PFSK-1 (cell line): ENCODE data around the gene BMP7.

ENCODE experiments used
- FOXP2 ChIP-seq: optimal IDR thresholded peaks from 2 replicates; pipeline ENCODE3; 2011; ENCODE audit warnings: borderline replicate concordance, control low read depth, inconsistent platforms; ENCODE audit not compliant: insufficient read depth; ENCODE audit errors: extremely low read length, extremely low read depth
- POLR2AphosphoS5 ChIP-seq: IDR thresholded peaks from 2 replicates; pipeline ENCODE4 v1.6.1; 2012; ENCODE audit warnings: low read depth, mild to moderate bottlenecking, control low read depth, low read length, moderate library complexity
- REST ChIP-seq, 2 experiments: IDR thresholded peaks; 2 replicates each; pipeline versions ENCODE4 v1.6.1 to v1.8.0; 2011 to 2012; ENCODE audit warnings: low read depth in 2 of 2, low read length in 2 of 2, control low read depth in 1 of 2, inconsistent platforms in 1 of 2, mild to moderate bottlenecking in 1 of 2, moderate library complexity in 1 of 2; ENCODE audit not compliant: insufficient read depth in 1 of 2
- SIN3A ChIP-seq: IDR thresholded peaks from 2 replicates; pipeline ENCODE4 v1.6.1; 2012; ENCODE audit warnings: mild to moderate bottlenecking, low read length, moderate library complexity, borderline replicate concordance; ENCODE audit not compliant: insufficient read depth
- TAF1 ChIP-seq: IDR thresholded peaks from 2 replicates; pipeline ENCODE4 v1.6.1; 2012; ENCODE audit warnings: low read length, control low read depth, borderline replicate concordance; ENCODE audit not compliant: insufficient read depth

BMP7 gene

DNA sequence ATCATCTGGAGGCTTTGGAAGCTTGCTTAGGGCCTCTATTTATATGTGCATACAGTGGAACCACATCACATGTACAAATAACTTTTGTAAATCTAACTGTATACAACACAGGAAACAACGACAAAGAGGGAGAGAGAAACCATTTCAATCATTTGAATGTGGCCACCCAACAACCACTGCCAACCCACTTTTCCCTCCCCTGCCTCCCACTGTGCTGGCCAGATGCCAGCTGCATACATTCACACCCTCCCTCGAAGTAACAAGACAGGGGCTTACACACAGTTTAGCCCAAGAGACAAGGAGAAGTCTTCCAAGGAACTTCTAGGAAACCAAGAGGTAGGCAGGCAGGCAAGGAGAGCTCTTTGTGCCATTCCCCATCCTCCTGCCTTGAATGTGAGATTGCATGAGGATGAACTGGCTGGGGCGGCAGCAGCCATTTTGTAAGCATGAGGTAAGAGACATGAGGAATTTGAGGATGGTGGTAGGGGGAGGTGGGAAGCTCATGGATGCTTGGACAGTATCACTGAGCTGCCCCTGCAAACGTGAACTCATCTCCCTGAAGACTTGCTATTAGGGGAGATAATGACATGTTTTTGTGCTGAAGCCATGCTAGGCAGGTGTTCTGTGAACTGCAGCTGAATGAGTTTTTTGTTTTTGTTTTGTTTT, 18.2 kb downstream of the BMP7 start:
- TF ChIP-seq REST (IDR thresholded peaks at IDR 0.05; ENCODE audit: insufficient read depth in 1 of 2, low read depth in 2 of 2, low read length in 2 of 2) (no peak), FOXP2 (no peak), POLR2AphosphoS5 (no peak)

DNA sequence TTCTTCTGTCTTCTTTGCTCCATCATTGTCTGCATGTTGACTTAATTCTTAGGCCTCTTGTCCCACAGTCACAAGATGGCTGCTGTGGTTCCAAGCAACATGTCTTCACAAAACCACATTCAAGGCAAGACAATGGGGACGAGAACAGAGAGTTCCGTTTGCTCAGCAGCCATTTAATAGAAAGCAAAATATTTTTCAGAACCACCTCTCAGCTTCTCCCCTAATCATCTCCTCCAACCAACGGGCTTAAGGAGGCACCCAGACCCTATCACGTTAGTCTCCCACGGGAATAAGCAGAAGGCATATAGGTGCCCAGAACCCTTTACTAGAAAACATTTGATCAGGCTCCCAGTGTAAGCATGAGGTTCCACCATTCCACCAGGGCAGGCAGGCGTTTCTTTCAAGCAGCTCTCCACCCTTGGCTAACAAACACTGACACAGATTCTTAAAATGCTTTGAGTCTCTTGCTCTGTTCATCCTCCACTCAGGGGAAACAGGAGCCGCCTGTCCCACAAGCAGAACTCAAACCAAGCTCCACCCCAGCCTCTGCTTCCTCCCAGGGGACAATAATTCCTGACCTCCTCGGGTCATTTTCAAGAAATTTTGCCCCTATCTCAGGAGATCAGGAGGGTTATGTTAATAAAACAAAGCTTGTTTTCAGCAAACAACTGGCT, 19.0 kb downstream of the BMP7 start:
- no peak for TF ChIP-seq FOXP2
- no peak for TF ChIP-seq REST (IDR thresholded peaks at IDR 0.05; ENCODE audit: insufficient read depth in 1 of 2, low read depth in 2 of 2, low read length in 2 of 2)
- no peak for TF ChIP-seq TAF1
- TF ChIP-seq POLR2AphosphoS5: no peak
- no peak for TF ChIP-seq SIN3A

DNA sequence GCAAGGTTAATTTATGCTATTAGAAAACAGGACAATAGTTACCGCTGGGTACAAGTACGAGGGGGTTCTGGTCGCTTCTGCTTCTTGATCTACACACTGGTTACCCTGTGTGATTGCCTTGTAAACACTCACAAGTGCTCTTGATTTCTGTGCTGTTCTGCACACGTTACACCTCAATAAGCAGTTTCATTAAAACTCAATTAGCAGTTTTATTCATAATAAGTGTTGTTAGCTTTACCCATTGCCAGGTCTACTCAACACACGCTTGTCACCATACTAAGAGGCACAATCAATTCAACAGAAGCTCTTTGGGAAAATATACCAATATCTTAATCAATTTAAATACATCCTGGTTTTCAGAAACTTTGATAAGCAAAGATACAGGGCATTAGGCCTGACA, 20.4 kb downstream of the BMP7 start:
- TF ChIP-seq POLR2AphosphoS5: no peak
- no peak for TF ChIP-seq SIN3A
- TF ChIP-seq TAF1: no peak
- TF ChIP-seq FOXP2: no peak
- no peak for TF ChIP-seq REST (IDR thresholded peaks at IDR 0.05; ENCODE audit: insufficient read depth in 1 of 2, low read depth in 2 of 2, low read length in 2 of 2)

- TF ChIP-seq FOXP2: no peak
- TF ChIP-seq TAF1: no peak
- TF ChIP-seq REST (IDR thresholded peaks at IDR 0.05; ENCODE audit: insufficient read depth in 1 of 2, low read depth in 2 of 2, low read length in 2 of 2): no peak
- no peak for TF ChIP-seq POLR2AphosphoS5
- TF ChIP-seq SIN3A: no peak
Observed at GRCh38 chr20:57244627-57245214, 21.7 kb downstream of the BMP7 start.
